Nephron (organoid): Measurements from ENCODE around the gene SHISA7.
A peak's percentile ranks its signal among the peaks of the same experiment; 100 is the strongest.

Experiments
- H3K27ac Mint-ChIP-seq, 3 experiments: 2 replicates each; pipeline ENCODE4 v1.8.0; 2020; ENCODE audit warnings: mixed read lengths in 3 of 3, mild to moderate bottlenecking in 2 of 3, moderate library complexity in 1 of 3
- H3K27me3 Mint-ChIP-seq: 2 replicates; pipeline ENCODE4 v1.8.0; 2021; ENCODE audit warnings: low read depth, mild to moderate bottlenecking, moderate library complexity, mixed read lengths
- H3K36me3 Mint-ChIP-seq: 2 replicates; pipeline ENCODE4 v1.8.0; 2020; ENCODE audit warnings: low read depth, mixed read lengths
- H3K4me1 Mint-ChIP-seq: 2 replicates; pipeline ENCODE4 v1.8.0; 2020; ENCODE audit warnings: mixed read lengths
- H3K4me3 Mint-ChIP-seq, 3 experiments: 2 replicates each; pipeline ENCODE4 v1.8.0; 2020; ENCODE audit warnings: mild to moderate bottlenecking in 3 of 3, mixed read lengths in 3 of 3, moderate library complexity in 2 of 3
- H3K9me3 Mint-ChIP-seq: 2 replicates; pipeline ENCODE4 v1.8.0; 2020; ENCODE audit warnings: mixed read lengths
- TF ChIP-seq, protein P1 (sequence below), 3 experiments: fragments of 200-600 bp; sonication (generic); IDR thresholded peaks; one replicate each; pipeline ENCODE4 v1.5.0; 2021; ENCODE audit warnings: antibody characterized with exemption in 3 of 3; ENCODE audit not compliant: unreplicated experiment in 3 of 3

Gene SHISA7

DNA sequence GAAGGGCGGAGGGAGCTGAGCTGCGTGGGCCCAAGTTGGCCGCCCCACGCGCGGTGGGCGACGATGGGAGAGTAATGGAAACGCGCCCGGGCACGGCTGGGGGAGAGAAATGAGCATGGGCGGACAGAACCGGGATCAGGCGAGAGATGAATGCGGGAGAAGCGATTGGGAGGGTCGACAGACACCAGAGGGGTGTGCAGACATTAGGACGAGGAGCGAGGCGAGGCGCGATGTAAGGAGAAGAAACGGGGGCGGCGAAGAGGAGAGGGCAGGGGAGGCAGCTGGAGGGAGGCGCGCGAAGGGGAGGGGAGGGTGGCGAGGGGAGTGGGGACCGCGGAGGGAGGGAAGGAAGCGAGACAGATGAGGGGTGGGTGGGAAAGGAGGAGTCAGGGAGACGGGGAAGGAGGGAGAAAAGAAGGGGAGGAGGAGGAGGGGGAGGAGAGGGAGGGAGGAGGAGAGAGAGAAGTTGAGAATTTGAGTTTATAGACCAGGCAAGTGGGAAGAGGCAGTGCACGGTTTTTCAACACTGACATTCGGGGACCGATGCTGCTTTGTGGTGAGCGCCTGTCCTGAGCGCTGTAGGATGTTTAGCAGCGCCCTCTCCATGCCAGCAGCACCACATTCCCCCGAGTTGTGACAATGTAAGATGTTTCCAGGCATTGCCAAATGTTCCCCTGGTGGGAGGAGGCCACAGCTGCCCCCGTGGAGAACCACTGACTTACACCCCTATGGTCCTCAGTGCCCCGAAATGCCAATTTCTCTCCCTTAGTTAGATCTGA lies at the start of gene SHISA7:
SHISA7 (minus strand) TSS at position 256 of the 779 bp plus-strand sequence. CDS start 437 bp downstream, outside the sequence.
- Mint-ChIP-seq H3K9me3 (peaks cover 9% of the 10 kb centered on the region), H3K27me3 (peaks cover 21% of the 10 kb centered on the region), H3K36me3 (no peaks in the 10 kb centered on the region), H3K27ac (no peak within 1 kb of the TSS), H3K4me1 (peaks cover 17% of the 10 kb centered on the region), H3K4me3 (peak within 1 kb of the TSS; percentile 61 to 77 (median 66))
- TF ChIP-seq, protein P1, sequence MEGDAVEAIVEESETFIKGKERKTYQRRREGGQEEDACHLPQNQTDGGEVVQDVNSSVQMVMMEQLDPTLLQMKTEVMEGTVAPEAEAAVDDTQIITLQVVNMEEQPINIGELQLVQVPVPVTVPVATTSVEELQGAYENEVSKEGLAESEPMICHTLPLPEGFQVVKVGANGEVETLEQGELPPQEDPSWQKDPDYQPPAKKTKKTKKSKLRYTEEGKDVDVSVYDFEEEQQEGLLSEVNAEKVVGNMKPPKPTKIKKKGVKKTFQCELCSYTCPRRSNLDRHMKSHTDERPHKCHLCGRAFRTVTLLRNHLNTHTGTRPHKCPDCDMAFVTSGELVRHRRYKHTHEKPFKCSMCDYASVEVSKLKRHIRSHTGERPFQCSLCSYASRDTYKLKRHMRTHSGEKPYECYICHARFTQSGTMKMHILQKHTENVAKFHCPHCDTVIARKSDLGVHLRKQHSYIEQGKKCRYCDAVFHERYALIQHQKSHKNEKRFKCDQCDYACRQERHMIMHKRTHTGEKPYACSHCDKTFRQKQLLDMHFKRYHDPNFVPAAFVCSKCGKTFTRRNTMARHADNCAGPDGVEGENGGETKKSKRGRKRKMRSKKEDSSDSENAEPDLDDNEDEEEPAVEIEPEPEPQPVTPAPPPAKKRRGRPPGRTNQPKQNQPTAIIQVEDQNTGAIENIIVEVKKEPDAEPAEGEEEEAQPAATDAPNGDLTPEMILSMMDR (IDR thresholded peaks at IDR 0.05; ENCODE audit: unreplicated experiment in 3 of 3) = no peak

DNA sequence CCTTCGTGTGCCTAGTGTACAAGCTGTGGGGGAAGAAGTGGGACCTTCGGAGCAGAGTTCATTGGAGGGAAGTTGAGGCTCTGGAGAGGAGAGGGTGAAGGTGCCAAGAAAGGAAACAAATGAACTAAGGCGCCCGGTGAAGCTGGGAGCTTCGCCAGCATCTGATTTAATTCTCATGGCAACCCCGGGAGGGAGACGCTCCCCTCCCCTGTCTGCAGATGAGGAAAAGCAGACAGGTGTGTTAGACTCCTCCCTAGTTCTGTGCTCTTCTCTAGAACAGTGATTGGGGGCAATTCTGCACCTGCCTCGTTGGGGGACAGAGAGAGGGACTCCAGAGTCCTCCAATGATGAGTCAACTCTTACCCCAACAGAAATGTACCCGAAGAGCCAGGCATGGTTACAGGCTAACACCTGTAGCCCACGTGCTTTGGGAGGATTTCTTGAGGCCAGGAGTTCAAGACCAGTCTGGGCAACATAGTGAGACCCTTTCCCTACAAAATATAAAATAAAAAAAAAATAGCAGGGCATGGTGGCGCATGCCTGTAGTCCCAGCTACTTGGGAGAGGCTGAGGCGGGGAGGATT lies 49.4 kb upstream of the SHISA7 start:
- peak overlapping the region; percentile 46 to 82 (median 79) for H3K27ac Mint-ChIP-seq
- H3K4me3 Mint-ChIP-seq = peak overlapping the region in 1 of 3 experiments; percentile 11
- H3K27me3 Mint-ChIP-seq = no peaks in the 10 kb centered on the region
- H3K9me3 Mint-ChIP-seq = no peaks in the 10 kb centered on the region
- TF ChIP-seq, protein P1 (IDR thresholded peaks at IDR 0.05; ENCODE audit: unreplicated experiment in 3 of 3) = no peak
- no peaks in the 10 kb centered on the region for H3K36me3 Mint-ChIP-seq
- peaks cover 36% of the 10 kb centered on the region for H3K4me1 Mint-ChIP-seq

DNA sequence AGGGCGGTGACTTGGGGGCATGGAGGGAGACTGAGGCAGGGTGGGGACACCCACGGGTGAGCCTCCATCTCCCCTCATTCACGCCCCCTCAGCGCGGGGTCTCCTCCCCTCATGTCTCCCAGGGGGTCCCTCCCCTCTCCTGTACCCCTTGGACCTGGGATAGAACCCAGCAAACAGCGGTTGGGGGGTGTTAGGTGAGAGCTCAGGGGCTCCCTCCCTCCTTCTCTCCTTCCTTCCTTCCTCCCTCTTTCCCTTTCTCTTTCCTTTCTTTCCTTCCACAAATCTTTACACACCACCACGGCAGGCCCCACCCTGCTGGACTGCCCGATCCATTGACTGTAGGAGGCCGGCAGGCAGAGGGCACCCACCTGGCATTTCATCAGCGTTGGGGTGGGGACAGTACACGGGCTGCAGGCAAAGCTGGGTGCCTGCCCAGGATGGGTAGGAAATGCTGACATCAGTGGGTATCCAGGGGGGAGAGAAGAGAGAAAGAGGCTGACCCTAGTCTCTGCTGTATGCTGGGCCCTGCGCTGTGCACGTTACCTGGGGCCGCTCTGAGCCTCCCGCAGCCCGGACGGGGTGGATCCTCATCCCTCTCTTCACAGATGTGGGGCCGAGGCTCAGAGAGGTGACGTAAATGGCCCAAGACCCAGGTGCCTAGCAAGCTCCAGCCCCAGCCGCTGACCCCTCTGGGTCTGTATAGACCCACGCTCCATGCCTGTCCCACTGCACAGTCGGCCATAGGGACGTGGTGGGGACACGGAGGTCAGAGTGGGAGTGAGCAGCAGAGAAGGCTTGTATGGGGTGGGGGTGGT lies 48.7 kb upstream of the SHISA7 start:
- Mint-ChIP-seq H3K4me1 (peaks cover 37% of the 10 kb centered on the region), H3K27me3 (no peaks in the 10 kb centered on the region)

DNA sequence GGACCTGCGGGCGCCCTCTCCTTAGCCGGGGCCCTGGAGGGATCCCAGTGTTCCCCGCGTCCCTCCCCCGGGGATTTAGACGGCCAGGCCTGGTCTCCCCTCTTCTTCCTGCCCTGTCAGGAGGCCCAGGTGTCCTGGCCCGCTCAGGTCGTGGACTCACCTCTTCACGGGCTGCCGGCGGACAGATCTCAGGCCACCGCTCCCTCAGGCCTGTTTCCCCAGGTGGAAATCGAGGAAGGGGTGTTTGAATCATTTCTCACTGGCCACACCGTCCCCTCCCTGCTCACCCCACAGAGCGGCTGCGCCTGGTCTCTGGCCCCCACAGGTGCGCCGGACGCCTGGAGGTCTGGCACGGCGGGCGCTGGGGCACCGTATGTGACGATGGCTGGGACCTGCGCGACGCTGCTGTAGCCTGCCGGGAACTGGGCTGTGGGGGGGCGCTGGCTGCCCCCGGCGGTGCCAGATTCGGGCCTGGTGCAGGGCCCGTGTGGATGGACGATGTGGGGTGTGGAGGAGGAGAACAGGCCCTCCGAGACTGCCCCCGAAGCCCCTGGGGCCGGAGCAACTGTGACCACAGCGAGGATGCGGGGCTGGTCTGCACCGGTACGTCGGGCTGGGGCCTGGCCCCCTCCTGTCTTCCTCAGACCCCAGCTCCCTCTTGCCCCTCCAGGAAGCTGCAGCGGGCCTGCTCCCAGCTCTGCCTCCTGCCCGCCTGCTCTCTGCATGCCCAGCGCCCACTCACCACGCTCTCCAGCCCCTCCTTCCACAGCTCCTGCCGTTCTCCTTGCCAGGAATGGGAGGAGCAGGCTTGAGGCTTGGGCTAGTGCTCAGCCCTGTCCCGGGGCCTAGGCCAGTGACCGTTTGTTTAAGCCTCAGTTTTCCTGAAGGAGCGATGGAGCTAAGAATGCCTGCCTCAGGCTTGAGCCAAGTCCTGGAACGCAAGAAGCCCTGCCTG lies 47.7 kb upstream of the SHISA7 start:
- H3K27me3 Mint-ChIP-seq = no peaks in the 10 kb centered on the region
- peaks cover 43% of the 10 kb centered on the region for H3K4me1 Mint-ChIP-seq
- H3K27ac Mint-ChIP-seq = peak overlapping the region in 1 of 3 experiments; percentile 82
- no peak overlapping the region for H3K4me3 Mint-ChIP-seq
- H3K36me3 Mint-ChIP-seq = no peaks in the 10 kb centered on the region
- TF ChIP-seq, protein P1 (IDR thresholded peaks at IDR 0.05; ENCODE audit: unreplicated experiment in 3 of 3) = no peak
- H3K9me3 Mint-ChIP-seq = no peaks in the 10 kb centered on the region

More for the DNA sequence above, 48.7 kb upstream of the SHISA7 start:
- TF ChIP-seq, protein P1 (IDR thresholded peaks at IDR 0.05; ENCODE audit: unreplicated experiment in 3 of 3) = no peak
- Mint-ChIP-seq H3K36me3 (no peaks in the 10 kb centered on the region), H3K4me3 (peak overlapping the region in 1 of 3 experiments; percentile 11), H3K27ac (peak overlapping the region; percentile 46 to 82 (median 79)), H3K9me3 (no peaks in the 10 kb centered on the region)
